Common myeloid progenitor, CD34-positive (primary cell): ENCODE data around the gene MAGEF1.
A peak's percentile ranks its signal among the peaks of the same experiment; 100 is the strongest.

Experiments used
- CTCF ChIA-PET: fragments of 350-600 bp; sonication (Branson Sonifier 250); formaldehyde crosslinking; loops from one replicate; lab custom pipeline; 2021; ENCODE audit warnings: antibody characterized with exemption; lab: Charles Lee
- POLR2A ChIA-PET: fragments of 350-600 bp; sonication (Branson Sonifier 250); formaldehyde crosslinking; loops from one replicate; lab custom pipeline; 2021; ENCODE audit warnings: antibody characterized with exemption; lab: Charles Lee
- DNase-seq, 3 donors: peaks; one replicate each; pipeline versions ENCODE4 v3.0.0 to v3.0.0-alpha.2; 2013
- H3K27ac ChIP-seq, 2 experiments: 1 replicate in 1 of 2; 2 replicates in 1 of 2; pipeline ENCODE4 v1.7.0; 2013; ENCODE audit warnings: inconsistent platforms in 2 of 2, low read length in 2 of 2, mild to moderate bottlenecking in 2 of 2, low read depth in 1 of 2, moderate library complexity in 1 of 2; ENCODE audit not compliant: severe bottlenecking in 2 of 2, insufficient read depth in 1 of 2, poor library complexity in 1 of 2
- H3K27me3 ChIP-seq, 5 experiments: replicated peaks in 2 of 5; 1 replicate in 3 of 5; 2 replicates in 2 of 5; pipeline versions ENCODE4 v1.6.1 to v1.7.0; 2013; ENCODE audit warnings: low read length in 4 of 5, mild to moderate bottlenecking in 2 of 5, moderate library complexity in 2 of 5, inconsistent platforms in 1 of 5; ENCODE audit not compliant: insufficient read depth in 5 of 5, control insufficient read depth in 4 of 5
- H3K36me3 ChIP-seq, 4 experiments: 1 replicate in 2 of 4; 2 replicates in 2 of 4; pipeline versions ENCODE4 v1.6.1 to v1.7.0; 2013; ENCODE audit warnings: low read length in 3 of 4, control low read depth in 1 of 4, mild to moderate bottlenecking in 1 of 4; ENCODE audit not compliant: control insufficient read depth in 4 of 4, insufficient read depth in 4 of 4
- H3K4me1 ChIP-seq, 4 experiments: 1 replicate in 3 of 4; 2 replicates in 1 of 4; pipeline versions ENCODE4 v1.6.1 to v1.7.1; 2013; ENCODE audit warnings: low read length in 3 of 4, mild to moderate bottlenecking in 3 of 4, control low read depth in 1 of 4, inconsistent platforms in 1 of 4, moderate library complexity in 1 of 4; ENCODE audit not compliant: control insufficient read depth in 4 of 4, insufficient read depth in 4 of 4; ENCODE audit errors: control extremely low read depth in 1 of 4
- H3K4me3 ChIP-seq, 7 experiments: 1 replicate in 4 of 7; 2 replicates in 3 of 7; pipeline versions ENCODE4 v1.5.1 to v1.7.0; 2013; ENCODE audit warnings: mild to moderate bottlenecking in 7 of 7, low read length in 6 of 7, moderate library complexity in 6 of 7, inconsistent platforms in 2 of 7, low read depth in 2 of 7, control low read depth in 1 of 7; ENCODE audit not compliant: insufficient read depth in 4 of 7, control insufficient read depth in 1 of 7; ENCODE audit errors: extremely low read depth in 1 of 7
- H3K9me3 ChIP-seq, 5 experiments: 1 replicate in 4 of 5; 2 replicates in 1 of 5; pipeline versions ENCODE4 v1.6.1 to v1.7.1; 2013; ENCODE audit warnings: low read length in 4 of 5, mild to moderate bottlenecking in 2 of 5, inconsistent platforms in 1 of 5, low read depth in 1 of 5, moderate library complexity in 1 of 5; ENCODE audit not compliant: control insufficient read depth in 4 of 5, insufficient read depth in 2 of 5; ENCODE audit errors: control extremely low read depth in 1 of 5
- WGBS: methylation state at CpG from one replicate; pipeline ENCODE4 v1.1.5; 2013; ENCODE audit not compliant: insufficient coverage; 5-methylcytosine and 5-hydroxymethylcytosine counted together

Gene MAGEF1

DNA sequence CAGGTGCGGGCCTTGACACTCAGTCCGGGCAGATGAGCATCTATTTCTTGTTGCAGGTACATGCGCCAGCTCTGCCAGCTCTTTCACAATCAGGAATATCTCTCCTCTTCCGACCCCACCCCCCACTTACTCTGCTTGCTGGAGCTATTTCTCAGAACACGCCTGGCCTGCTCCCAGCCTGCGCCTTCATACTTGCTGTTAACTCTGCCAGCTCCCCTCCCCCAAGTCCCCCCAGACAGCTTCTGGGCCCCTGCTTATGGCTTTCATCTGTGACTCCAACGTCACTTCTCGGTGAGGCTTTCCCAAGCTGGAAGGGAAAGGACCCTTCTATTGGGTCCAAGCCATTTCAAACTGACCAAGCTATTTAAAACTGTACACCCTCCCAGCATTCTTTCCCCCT lies 15.2 kb downstream of the MAGEF1 start:
- POLR2A ChIA-PET: interaction anchor here (0.6 to 1.0 kb wide), 2 partner anchors 17 to 329 kb away, joined by 3 to 5 read pairs; no protein-coding TSS in a partner anchor
- Histone ChIP-seq H3K27me3 (no peaks in the 10 kb centered on the region), H3K4me3 (no peak overlapping the region), H3K9me3 (no peaks in the 10 kb centered on the region), H3K27ac (no peak overlapping the region), H3K4me1 (peaks cover 0 to 39% (median 5%) of the 10 kb centered on the region in 4 experiments), H3K36me3 (no peaks in the 10 kb centered on the region)
- CTCF ChIA-PET: interaction anchor here (0.9 to 1.9 kb wide), 3 partner anchors 8 to 13 kb away, joined by 3 to 5 read pairs (median 4); no protein-coding TSS in a partner anchor
- DNase-seq: no peak
- 95% methylated on average over 6 of the region's 8 CpGs for WGBS

- H3K9me3 ChIP-seq: no peaks in the 10 kb centered on the region
- no peak overlapping the region for H3K4me3 ChIP-seq
- peaks cover 0 to 57% (median 12%) of the 10 kb centered on the region in 4 experiments for H3K4me1 ChIP-seq
- H3K27me3 ChIP-seq: no peaks in the 10 kb centered on the region
- no peak for DNase-seq
- POLR2A ChIA-PET: no interaction called here
- CTCF ChIA-PET: no interaction called here
- H3K27ac ChIP-seq: no peak overlapping the region
- 76% methylated on average over 3 of the region's 3 CpGs for WGBS
- H3K36me3 ChIP-seq: no peaks in the 10 kb centered on the region
Measured at GRCh38 chr3:184694716-184695115, 17.1 kb downstream of the MAGEF1 start.

DNA sequence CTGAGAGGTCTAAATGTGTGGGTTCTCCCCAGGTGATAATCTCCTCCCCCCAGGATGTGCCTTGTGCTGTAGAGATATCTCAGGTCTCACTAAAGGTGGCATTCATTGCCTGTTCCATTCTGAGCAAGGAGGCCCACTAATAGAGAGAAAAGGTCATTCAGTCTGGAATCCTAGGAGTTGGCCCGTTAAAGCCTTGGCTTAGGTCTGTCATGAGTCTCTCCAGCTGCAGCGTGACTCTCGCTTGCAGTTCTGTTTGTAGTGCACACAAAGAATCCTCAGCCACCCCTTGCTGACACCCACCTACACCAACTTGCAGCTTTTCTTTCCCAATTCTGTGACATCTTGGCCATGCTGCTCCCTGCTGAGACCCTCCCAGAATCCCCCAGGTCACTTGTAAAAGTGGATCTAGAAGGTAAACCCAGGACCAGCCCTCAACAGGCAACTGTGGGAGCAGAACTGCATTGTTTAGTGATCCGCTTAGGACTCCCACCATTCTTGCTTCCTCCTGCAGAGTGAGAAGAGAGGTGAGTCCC lies 17.7 kb downstream of the MAGEF1 start:
- CTCF ChIA-PET: interaction anchor here (1.1 to 2.0 kb wide), 2 partner anchors 14 to 133 kb away, joined by 4 to 7 read pairs; partner anchors contain the start of gene EPHB3
- 96% methylated on average over 3 of the region's 4 CpGs for WGBS
- POLR2A ChIA-PET: no interaction called here

DNA sequence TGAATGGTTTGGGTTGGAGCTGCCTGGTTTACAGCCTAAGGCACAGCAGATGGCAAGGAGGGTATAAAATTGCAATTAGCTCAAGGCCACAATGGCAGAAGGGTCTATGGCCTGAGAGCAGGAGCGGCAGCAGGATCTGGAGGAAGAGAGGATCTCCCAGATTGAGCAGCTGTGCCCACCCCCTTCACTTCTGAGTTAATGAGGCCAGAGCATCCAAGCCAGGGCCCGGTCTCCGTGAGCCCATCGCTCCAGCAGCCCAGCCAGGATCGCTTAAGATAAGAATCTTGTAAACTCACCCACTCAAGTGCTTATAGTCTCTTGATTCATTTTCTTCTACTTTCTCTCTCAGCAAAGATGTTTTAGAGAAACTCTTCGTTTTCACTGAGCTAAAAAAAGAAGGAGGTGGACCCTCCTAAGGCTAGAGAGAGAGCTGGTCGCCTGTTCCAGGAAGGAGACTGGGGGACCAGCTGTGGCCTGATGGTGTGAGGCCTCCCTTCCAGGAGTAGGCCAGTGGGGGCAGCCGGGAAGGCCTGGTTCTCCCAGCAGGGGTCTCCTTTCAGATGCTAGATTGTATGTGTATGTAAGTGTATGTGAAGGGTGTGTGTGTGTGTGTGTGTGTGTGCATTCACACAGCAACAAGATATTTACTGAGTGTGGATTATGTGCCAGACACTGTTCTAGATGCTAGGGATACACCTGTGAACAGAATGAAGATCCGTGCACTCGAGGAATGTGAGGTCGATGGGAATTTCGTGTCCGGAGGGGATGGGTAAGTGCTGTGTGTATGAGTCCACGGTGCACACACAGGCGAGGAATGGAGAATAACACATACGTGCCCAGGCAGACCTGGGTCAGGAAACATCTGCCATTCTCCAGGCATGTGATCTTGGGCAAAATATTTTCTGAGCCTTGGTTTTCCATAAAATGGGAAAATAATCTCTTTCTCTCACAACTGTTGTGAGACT lies 18.6 kb downstream of the MAGEF1 start:
- Histone ChIP-seq H3K9me3 (no peaks in the 10 kb centered on the region), H3K27ac (no peak overlapping the region), H3K36me3 (no peaks in the 10 kb centered on the region), H3K4me1 (peaks cover 0 to 71% (median 20%) of the 10 kb centered on the region in 4 experiments), H3K27me3 (no peaks in the 10 kb centered on the region), H3K4me3 (no peak overlapping the region)
- POLR2A ChIA-PET: no interaction called here
- WGBS: 93% methylated on average over 16 of the region's 16 CpGs
- DNase-seq: no peak
- CTCF ChIA-PET: interaction anchor here (0.8 to 2.3 kb wide), 6 partner anchors 14 to 132 kb away, joined by 3 to 7 read pairs (median 6); partner anchors contain the start of gene EPHB3

More for the DNA sequence above, 17.7 kb downstream of the MAGEF1 start:
- no peaks in the 10 kb centered on the region for H3K36me3 ChIP-seq
- no peak for DNase-seq
- H3K27me3 ChIP-seq: no peaks in the 10 kb centered on the region
- H3K27ac ChIP-seq: no peak overlapping the region
- H3K4me1 ChIP-seq: peaks cover 0 to 62% (median 12%) of the 10 kb centered on the region in 4 experiments
- H3K9me3 ChIP-seq: no peaks in the 10 kb centered on the region
- H3K4me3 ChIP-seq: no peak overlapping the region

DNA sequence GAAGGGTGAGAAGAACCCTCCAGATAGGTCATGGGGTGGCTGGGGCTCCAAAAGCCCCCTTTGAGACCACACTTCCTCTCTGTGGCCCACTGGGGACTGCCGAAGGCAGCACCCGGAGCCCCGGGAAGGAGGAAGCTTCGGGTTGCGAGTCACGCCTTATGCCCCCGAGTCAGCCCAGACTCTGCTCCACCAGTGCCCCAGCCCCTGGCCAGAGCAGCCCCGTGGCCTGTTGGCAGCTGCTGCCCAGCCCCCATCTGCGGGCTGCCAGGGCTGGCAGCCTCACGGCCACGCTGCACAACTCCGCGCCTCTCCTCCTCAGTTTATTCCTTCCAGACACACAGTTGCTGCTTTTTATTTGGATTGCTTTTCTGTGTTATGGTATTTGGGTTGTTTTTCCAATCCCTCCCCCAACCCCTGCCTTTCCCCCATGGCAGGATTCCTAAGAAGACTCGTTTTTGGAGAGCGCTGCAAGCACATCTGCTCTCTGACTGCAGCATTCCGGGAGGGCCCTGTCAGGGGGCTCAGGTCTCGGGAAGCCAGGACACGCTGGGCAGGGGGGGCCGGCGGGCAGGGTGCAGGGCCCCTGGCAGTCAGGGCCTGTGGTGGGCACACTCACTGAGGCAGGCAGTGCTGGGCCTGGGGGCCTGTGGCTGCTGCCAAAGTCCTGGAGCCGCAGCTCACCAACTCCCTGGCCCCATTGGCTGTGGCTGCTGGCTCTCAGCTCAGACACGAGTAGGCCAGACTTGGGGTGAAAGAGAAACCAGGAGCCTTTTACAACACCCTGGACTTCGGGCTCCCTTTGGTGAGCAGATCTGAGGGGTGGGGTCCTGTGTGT lies 20.2 kb downstream of the MAGEF1 start:
- ChIA-PET POLR2A (interaction anchor here (0.6 kb wide), 1 partner anchor 8 kb away, joined by 4 read pairs; no protein-coding TSS in a partner anchor), CTCF (interaction anchor here (1.8 to 2.3 kb wide), 3 partner anchors 12 to 131 kb away, joined by 6 to 7 read pairs (median 6); no protein-coding TSS in a partner anchor)
- H3K9me3 ChIP-seq: no peaks in the 10 kb centered on the region
- H3K27ac ChIP-seq: no peak overlapping the region
- H3K4me1 ChIP-seq: peaks cover 3 to 75% (median 34%) of the 10 kb centered on the region in 4 experiments
- H3K4me3 ChIP-seq: no peak overlapping the region
- no peaks in the 10 kb centered on the region for H3K27me3 ChIP-seq
- WGBS: 47% methylated on average over 15 of the region's 23 CpGs
- peak; percentile 40 to 80 (median 73) for DNase-seq
- H3K36me3 ChIP-seq: no peaks in the 10 kb centered on the region

- peaks cover 3 to 86% (median 34%) of the 10 kb centered on the region in 4 experiments for H3K4me1 ChIP-seq
- H3K36me3 ChIP-seq: no peaks in the 10 kb centered on the region
- H3K9me3 ChIP-seq: no peaks in the 10 kb centered on the region
- 94% methylated on average over 14 of the region's 16 CpGs for WGBS
- ChIA-PET CTCF (interaction anchor here (0.8 to 2.4 kb wide), 5 partner anchors 10 to 214 kb away, joined by 3 to 8 read pairs (median 6); no protein-coding TSS in a partner anchor), POLR2A (no interaction called here)
- no peak for DNase-seq
- no peaks in the 10 kb centered on the region for H3K27me3 ChIP-seq
- H3K4me3 ChIP-seq: no peak overlapping the region
- H3K27ac ChIP-seq: no peak overlapping the region
Measured at GRCh38 chr3:184690192-184690883, 21.5 kb downstream of the MAGEF1 start.
